GM12874 (cell line): ENCODE results near the gene NAA10.

Source experiments
- TF ChIP-seq, protein P1 (sequence below): IDR thresholded peaks from 2 replicates; pipeline ENCODE4 v1.5.1; 2011; ENCODE audit warnings: low read depth, mild to moderate bottlenecking, control low read depth, low read length, moderate library complexity; ENCODE audit not compliant: insufficient read depth

NAA10 gene

GRCh38 chrX:153969125-153969903 is 34.5 kb upstream of the NAA10 start:
- TF ChIP-seq, protein P1, sequence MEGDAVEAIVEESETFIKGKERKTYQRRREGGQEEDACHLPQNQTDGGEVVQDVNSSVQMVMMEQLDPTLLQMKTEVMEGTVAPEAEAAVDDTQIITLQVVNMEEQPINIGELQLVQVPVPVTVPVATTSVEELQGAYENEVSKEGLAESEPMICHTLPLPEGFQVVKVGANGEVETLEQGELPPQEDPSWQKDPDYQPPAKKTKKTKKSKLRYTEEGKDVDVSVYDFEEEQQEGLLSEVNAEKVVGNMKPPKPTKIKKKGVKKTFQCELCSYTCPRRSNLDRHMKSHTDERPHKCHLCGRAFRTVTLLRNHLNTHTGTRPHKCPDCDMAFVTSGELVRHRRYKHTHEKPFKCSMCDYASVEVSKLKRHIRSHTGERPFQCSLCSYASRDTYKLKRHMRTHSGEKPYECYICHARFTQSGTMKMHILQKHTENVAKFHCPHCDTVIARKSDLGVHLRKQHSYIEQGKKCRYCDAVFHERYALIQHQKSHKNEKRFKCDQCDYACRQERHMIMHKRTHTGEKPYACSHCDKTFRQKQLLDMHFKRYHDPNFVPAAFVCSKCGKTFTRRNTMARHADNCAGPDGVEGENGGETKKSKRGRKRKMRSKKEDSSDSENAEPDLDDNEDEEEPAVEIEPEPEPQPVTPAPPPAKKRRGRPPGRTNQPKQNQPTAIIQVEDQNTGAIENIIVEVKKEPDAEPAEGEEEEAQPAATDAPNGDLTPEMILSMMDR, result no peak

DNA sequence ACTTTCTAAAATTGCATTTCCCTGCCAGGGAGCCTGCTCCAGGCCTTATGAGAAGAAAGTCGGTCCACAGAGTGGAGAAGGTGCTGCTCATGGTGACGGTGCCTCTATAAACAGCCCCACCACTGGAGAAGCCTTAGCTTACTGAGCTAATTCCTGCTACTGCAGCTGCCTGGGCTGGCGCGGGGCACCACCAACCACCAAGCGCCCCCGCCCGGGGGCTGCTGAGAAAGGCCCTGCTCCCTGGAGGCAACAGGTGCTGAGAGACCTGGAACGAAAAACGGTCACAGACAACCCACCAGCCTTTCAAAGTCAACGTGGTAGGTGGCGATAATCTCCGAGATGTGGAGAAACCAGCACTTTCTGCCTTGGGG is 33.9 kb upstream of the NAA10 start:
- TF ChIP-seq, protein P1, result peak; percentile 21; the same call in 1 of the 2 replicates

GRCh38 chrX:153968255-153968654 is 33.4 kb upstream of the NAA10 start:
- TF ChIP-seq, protein P1, result no peak

GRCh38 chrX:153967536-153968224 is 32.8 kb upstream of the NAA10 start:
- TF ChIP-seq, protein P1, result no peak

- TF ChIP-seq, protein P1, result no peak
These were observed 32.2 kb upstream of the NAA10 start for GRCh38 chrX:153966841-153967535.

- TF ChIP-seq, protein P1, result no peak
These were observed 31.4 kb upstream of the NAA10 start for GRCh38 chrX:153966283-153966688.

- TF ChIP-seq, protein P1, result no peak
These were observed 30.6 kb upstream of the NAA10 start for GRCh38 chrX:153965406-153965805.
